Measurements from ENCODE around the gene CELSR2. TPM values are rescaled to one million over a fixed set of nuclear protein-coding genes. Genes with fewer than 3 reads are reported as not detected.

CELSR2 gene, protein sequence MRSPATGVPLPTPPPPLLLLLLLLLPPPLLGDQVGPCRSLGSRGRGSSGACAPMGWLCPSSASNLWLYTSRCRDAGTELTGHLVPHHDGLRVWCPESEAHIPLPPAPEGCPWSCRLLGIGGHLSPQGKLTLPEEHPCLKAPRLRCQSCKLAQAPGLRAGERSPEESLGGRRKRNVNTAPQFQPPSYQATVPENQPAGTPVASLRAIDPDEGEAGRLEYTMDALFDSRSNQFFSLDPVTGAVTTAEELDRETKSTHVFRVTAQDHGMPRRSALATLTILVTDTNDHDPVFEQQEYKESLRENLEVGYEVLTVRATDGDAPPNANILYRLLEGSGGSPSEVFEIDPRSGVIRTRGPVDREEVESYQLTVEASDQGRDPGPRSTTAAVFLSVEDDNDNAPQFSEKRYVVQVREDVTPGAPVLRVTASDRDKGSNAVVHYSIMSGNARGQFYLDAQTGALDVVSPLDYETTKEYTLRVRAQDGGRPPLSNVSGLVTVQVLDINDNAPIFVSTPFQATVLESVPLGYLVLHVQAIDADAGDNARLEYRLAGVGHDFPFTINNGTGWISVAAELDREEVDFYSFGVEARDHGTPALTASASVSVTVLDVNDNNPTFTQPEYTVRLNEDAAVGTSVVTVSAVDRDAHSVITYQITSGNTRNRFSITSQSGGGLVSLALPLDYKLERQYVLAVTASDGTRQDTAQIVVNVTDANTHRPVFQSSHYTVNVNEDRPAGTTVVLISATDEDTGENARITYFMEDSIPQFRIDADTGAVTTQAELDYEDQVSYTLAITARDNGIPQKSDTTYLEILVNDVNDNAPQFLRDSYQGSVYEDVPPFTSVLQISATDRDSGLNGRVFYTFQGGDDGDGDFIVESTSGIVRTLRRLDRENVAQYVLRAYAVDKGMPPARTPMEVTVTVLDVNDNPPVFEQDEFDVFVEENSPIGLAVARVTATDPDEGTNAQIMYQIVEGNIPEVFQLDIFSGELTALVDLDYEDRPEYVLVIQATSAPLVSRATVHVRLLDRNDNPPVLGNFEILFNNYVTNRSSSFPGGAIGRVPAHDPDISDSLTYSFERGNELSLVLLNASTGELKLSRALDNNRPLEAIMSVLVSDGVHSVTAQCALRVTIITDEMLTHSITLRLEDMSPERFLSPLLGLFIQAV (N-terminal part only)
- total RNA-seq, result 1.5 TPM in 2 replicates

GRCh38 chr1:109248797-109249629, at the start of gene CELSR2:
CELSR2 (plus strand) TSS chr1:109249539; CDS start chr1:109250080, 541 bp downstream.

GRCh38 chr1:109213824-109214693, 35.3 kb upstream of the CELSR2 start, which contains the start of gene SARS1:
SARS1 (plus strand) TSS chr1:109213918; CDS start chr1:109213993, 75 bp downstream.

GRCh38 chr1:109282952-109283747, 33.8 kb downstream of the CELSR2 start, which contains the start of gene PSRC1:
PSRC1 (minus strand) TSS chr1:109283145.

GRCh38 chr1:109306832-109307273, 57.5 kb downstream of the CELSR2 start, which contains the start of gene MYBPHL:
MYBPHL (minus strand) TSS chr1:109307011; CDS start chr1:109306991, 20 bp downstream.

Other genes starting within 250 kb of the CELSR2 start
- 7.3 and 8.1 TPM in 2 replicates for gene WDR47, start 207.4 kb upstream of the CELSR2 start, total RNA-seq
- gene TAF13, start 173.5 kb upstream of the CELSR2 start, total RNA-seq, result 23.6 and 32.3 TPM in 2 replicates
- 17.4 and 17.7 TPM in 2 replicates for gene TMEM167B, start 158.8 kb upstream of the CELSR2 start, total RNA-seq
- gene ELAPOR1, start 135.4 kb upstream of the CELSR2 start, total RNA-seq, result under 0.01 TPM in 1 of 2 replicates, not detected in the other
- gene SARS1, start 35.6 kb upstream of the CELSR2 start, total RNA-seq, result 274 and 292 TPM in 2 replicates
- 50.4 TPM in 2 replicates for gene PSRC1, start 33.6 kb downstream of the CELSR2 start, total RNA-seq
- gene MYBPHL, start 57.5 kb downstream of the CELSR2 start, total RNA-seq, result not detected in 2 replicates
- gene SORT1, start 148.4 kb downstream of the CELSR2 start, total RNA-seq, result 15.5 and 17.7 TPM in 2 replicates
- gene PSMA5, start 176.9 kb downstream of the CELSR2 start, total RNA-seq, result 34.6 and 35.2 TPM in 2 replicates
- 0.15 and 0.17 TPM in 2 replicates for gene SYPL2, start 217.0 kb downstream of the CELSR2 start, total RNA-seq
- gene ATXN7L2, start 234.4 kb downstream of the CELSR2 start, total RNA-seq, result 3.9 and 5.2 TPM in 2 replicates
- 3.1 and 3.2 TPM in 2 replicates for gene CYB561D1, start 244.6 kb downstream of the CELSR2 start, total RNA-seq

Data from bronchus fibroblast of lung (primary cell).